Uterus (tissue), 2 donors: Measurements from ENCODE around the gene ANKRD12.

ENCODE experiments used
- CTCF ChIP-seq, 4 experiments: fragments of 200-600 bp in 2 of 4; fragments of 450-650 bp in 2 of 4; sonication (generic) in 2 of 4; IDR thresholded peaks; one replicate each; pipeline ENCODE4 v1.5.1; 2016 to 2019; ENCODE audit warnings: antibody characterized with exemption in 4 of 4, mild to moderate bottlenecking in 2 of 4, moderate library complexity in 1 of 4
- POLR2A ChIP-seq, 2 donors: fragments of 450-650 bp; IDR thresholded peaks; one replicate each; pipeline ENCODE4 v1.6.1; 2016; ENCODE audit warnings: antibody characterized with exemption in 2 of 2, mild to moderate bottlenecking in 1 of 2, moderate library complexity in 1 of 2

GRCh38 chr18:9321017-9321452 lies 184.5 kb downstream of the ANKRD12 start:
- TF ChIP-seq CTCF (IDR thresholded peaks at IDR 0.05): no peak
- no peak for TF ChIP-seq POLR2A (IDR thresholded peaks at IDR 0.05)
